ENCODE measurements around the gene TUBG2. TPM values are rescaled to one million over a fixed set of nuclear protein-coding genes. Genes with fewer than 3 reads are reported as not detected.

Gene TUBG2
- total RNA-seq, 1 experiment from 2014 or later, result 20.4 TPM

DNA sequence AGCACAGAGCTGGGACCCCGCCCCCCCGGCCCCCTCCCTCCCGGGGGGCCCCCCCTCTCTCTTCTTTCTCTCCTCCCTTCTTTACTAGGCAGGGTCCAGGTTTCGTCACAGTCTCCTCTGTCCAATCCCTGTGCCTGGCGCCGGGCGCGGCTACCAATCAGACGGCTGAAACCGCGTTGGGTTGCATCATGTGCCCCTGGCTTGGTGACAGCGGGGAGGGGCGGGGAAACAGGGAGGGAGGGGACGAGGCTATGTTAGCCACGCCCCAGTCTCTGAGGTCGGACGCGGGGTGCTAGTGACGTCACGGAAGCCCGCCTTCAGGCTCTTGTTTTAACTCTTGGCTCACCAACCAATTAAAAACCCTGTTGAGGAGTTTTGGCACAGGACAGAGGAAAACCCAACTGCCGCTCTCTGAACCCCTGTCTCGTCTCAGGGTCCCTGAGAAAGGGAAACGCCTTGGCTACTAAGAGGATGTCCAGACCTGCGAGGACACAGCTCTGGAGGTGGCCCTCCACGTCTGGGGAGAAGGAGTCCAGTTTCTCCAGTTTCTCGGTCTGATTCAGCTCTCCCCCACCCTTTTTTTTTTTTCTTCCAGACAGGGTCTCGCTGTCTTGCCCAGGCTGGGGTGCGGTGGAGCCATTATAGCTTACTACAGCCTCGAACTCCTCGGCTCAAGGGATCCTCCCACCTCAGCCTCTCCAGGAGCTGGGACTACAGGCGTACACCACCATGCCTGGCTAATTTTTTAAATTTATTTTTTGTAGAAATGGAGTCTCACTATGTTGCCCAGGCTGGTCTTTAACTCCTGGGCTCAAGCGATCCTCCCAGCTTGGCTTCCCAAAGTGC is 18.2 kb downstream of the TUBG2 start:
- Mint-ChIP-seq H3K4me1 (peaks cover 33 to 44% of the 10 kb centered on the region in 2 experiments), H3K27me3 (ENCODE audit: low read depth) (peaks cover 19% of the 10 kb centered on the region), H3K4me3 (peak overlapping the region; percentile 82 to 92), H3K27ac (peak overlapping the region; percentile 82 to 95 (median 94); a peak in 4 of 7 replicates), H3K36me3 (ENCODE audit: insufficient read depth in 1 of 3, low read depth in 3 of 3) (peaks cover 0 to 5% (median 0%) of the 10 kb centered on the region in 3 experiments; a peak in 2 of 7 replicates), H3K9me3 (no peaks in the 10 kb centered on the region; a peak in 2 of 5 replicates)
- no peaks in the 10 kb centered on the region for H3K79me1 ChIP-seq (ENCODE audit: insufficient read depth, low read depth, low read length, poor library complexity, severe bottlenecking)
- H2BK5ac ChIP-seq (ENCODE audit: insufficient read length, low read length), result no peak overlapping the region
- peak overlapping the region; percentile 83 for H3K4me2 ChIP-seq (ENCODE audit: insufficient read depth, insufficient read length, low read length)
- H3K4ac ChIP-seq (ENCODE audit: low read depth, low read length), result no peak overlapping the region
- H3K14ac ChIP-seq (ENCODE audit: insufficient read depth, low read length), result no peak overlapping the region
- H2AFZ ChIP-seq (ENCODE audit: low read length), result no peak overlapping the region
- TF ChIP-seq, protein P1, sequence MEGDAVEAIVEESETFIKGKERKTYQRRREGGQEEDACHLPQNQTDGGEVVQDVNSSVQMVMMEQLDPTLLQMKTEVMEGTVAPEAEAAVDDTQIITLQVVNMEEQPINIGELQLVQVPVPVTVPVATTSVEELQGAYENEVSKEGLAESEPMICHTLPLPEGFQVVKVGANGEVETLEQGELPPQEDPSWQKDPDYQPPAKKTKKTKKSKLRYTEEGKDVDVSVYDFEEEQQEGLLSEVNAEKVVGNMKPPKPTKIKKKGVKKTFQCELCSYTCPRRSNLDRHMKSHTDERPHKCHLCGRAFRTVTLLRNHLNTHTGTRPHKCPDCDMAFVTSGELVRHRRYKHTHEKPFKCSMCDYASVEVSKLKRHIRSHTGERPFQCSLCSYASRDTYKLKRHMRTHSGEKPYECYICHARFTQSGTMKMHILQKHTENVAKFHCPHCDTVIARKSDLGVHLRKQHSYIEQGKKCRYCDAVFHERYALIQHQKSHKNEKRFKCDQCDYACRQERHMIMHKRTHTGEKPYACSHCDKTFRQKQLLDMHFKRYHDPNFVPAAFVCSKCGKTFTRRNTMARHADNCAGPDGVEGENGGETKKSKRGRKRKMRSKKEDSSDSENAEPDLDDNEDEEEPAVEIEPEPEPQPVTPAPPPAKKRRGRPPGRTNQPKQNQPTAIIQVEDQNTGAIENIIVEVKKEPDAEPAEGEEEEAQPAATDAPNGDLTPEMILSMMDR (conservative IDR thresholded peaks at IDR 0.05), result no peak
- H3K27ac ChIP-seq (ENCODE audit: insufficient read length, low read depth, low read length), result no peak overlapping the region
- no peaks in the 10 kb centered on the region; the same call in 1 of the 2 replicates for H3K79me2 ChIP-seq (ENCODE audit: insufficient read depth, low read length)
- H2BK120ac ChIP-seq (ENCODE audit: low read depth, low read length, poor library complexity, severe bottlenecking), result no peak overlapping the region
- no peaks in the 10 kb centered on the region for H4K20me1 ChIP-seq (ENCODE audit: control insufficient read depth, insufficient read depth, insufficient read length)
- H3K18ac ChIP-seq (ENCODE audit: insufficient read length, low read depth, low read length), result peak overlapping the region; percentile 75
- H3K23me2 ChIP-seq (ENCODE audit: insufficient read length, low read depth, low read length, poor library complexity, severe bottlenecking), result peaks cover 25% of the 10 kb centered on the region
- no peak overlapping the region for H2BK20ac ChIP-seq (ENCODE audit: low read depth, low read length, poor library complexity, severe bottlenecking)
- H2BK15ac ChIP-seq (ENCODE audit: low read depth, low read length), result no peak overlapping the region
- H3K27me3 ChIP-seq (ENCODE audit: insufficient read depth, low read length), result no peaks in the 10 kb centered on the region; the same call in 1 of the 2 replicates
- no peak overlapping the region for H3K9ac ChIP-seq (ENCODE audit: extremely low read depth, insufficient read length, low read length)
- no peak overlapping the region for H3K56ac ChIP-seq (ENCODE audit: insufficient read length, low read depth, low read length)
- H2AK5ac ChIP-seq (ENCODE audit: insufficient read length, low read length), result no peak overlapping the region
- H3T11ph ChIP-seq (ENCODE audit: low read length), result no peak overlapping the region
- no peaks in the 10 kb centered on the region for H3K9me3 ChIP-seq (ENCODE audit: control insufficient read depth, low read depth, low read length)
- H4K5ac ChIP-seq (ENCODE audit: insufficient read length, low read depth, low read length), result no peak overlapping the region
- H3K4me1 ChIP-seq (ENCODE audit: insufficient read depth, low read length), result peaks cover 6% of the 10 kb centered on the region; the same call in 1 of the 2 replicates
- no peak overlapping the region for H4K8ac ChIP-seq (replicated peaks; ENCODE audit: insufficient read length, low read depth, low read length)
- no peak overlapping the region for H3K23ac ChIP-seq (ENCODE audit: insufficient read length, low read depth, low read length)
- H2BK12ac ChIP-seq (ENCODE audit: insufficient read length, low read depth, low read length), result peak overlapping the region; percentile 18
- DNase-seq, result peak; percentile 100
- H4K91ac ChIP-seq (ENCODE audit: insufficient read length, low read depth, low read length), result no peak overlapping the region
- no CpG with 5 or more reads among the region's 33 CpGs for WGBS (ENCODE audit: extremely low coverage, insufficient read length, low lambda C conversion rate)

Data from H9 (cell line).